Fibroblast of pulmonary artery (primary cell): Measurements from ENCODE around the gene ITGA3.

Source experiments
- DNase-seq: peaks from one replicate; pipeline ENCODE4 v3.0.0-alpha.2; 2010; ENCODE audit warnings: low read depth
- H3K4me3 ChIP-seq: replicated peaks from 2 replicates; pipeline ENCODE4 v1.5.1; 2011; ENCODE audit warnings: low read depth, mild to moderate bottlenecking, control low read depth, low read length, moderate library complexity
- CTCF ChIP-seq: IDR thresholded peaks from 2 replicates; pipeline ENCODE4 v1.5.1; 2011; ENCODE audit warnings: mild to moderate bottlenecking, control low read depth, low read length, inconsistent platforms; ENCODE audit errors: missing control alignments

ITGA3 gene

GRCh38 chr17:50047488-50048126 lies 8.3 kb upstream of the ITGA3 start:
- H3K4me3 ChIP-seq = no peak overlapping the region
- no peak for TF ChIP-seq CTCF
- DNase-seq = peak; percentile 67

GRCh38 chr17:50048146-50048720 lies 7.7 kb upstream of the ITGA3 start:
- no peak overlapping the region for H3K4me3 ChIP-seq
- no peak for DNase-seq
- TF ChIP-seq CTCF = no peak

GRCh38 chr17:50048988-50049387 lies 6.9 kb upstream of the ITGA3 start:
- no peak overlapping the region for H3K4me3 ChIP-seq
- no peak for TF ChIP-seq CTCF
- DNase-seq = no peak

- DNase-seq = no peak
- no peak overlapping the region for H3K4me3 ChIP-seq
- no peak for TF ChIP-seq CTCF
Measured at GRCh38 chr17:50049636-50050035, 6.3 kb upstream of the ITGA3 start.

- DNase-seq = no peak
- TF ChIP-seq CTCF = no peak
Measured at GRCh38 chr17:50050431-50051032, 5.4 kb upstream of the ITGA3 start.

GRCh38 chr17:50051082-50051576 lies 4.8 kb upstream of the ITGA3 start:
- no peak for TF ChIP-seq CTCF
- DNase-seq = peak; percentile 66
- H3K4me3 ChIP-seq = no peak overlapping the region

More at GRCh38 chr17:50050431-50051032, 5.4 kb upstream of the ITGA3 start:
- H3K4me3 ChIP-seq = no peak overlapping the region

GRCh38 chr17:50051606-50052005 lies 4.3 kb upstream of the ITGA3 start:
- no peak for TF ChIP-seq CTCF
- no peak for DNase-seq
- H3K4me3 ChIP-seq = no peak overlapping the region
